Measurements from ENCODE around the gene HNRNPR. TPM values are rescaled to one million over a fixed set of nuclear protein-coding genes. Genes with fewer than 3 reads are reported as not detected.

HNRNPR gene
- total and polyA plus RNA-seq, 9 of the 15 experiments (the other 6 are each of a cell fraction or from before 2014, with no cell fraction given): 80.9 to 372 (median 301) TPM

GRCh38 chr1:23384312-23385058, 40.4 kb upstream of the HNRNPR start (continued):
- TF ChIP-seq ZNF318 (IDR thresholded peaks at IDR 0.05; ENCODE audit: borderline replicate concordance in 1 of 2, low read depth in 1 of 2) (no peak), RBFOX2 (IDR thresholded peaks at IDR 0.05; ENCODE audit: low read depth, low read length) (no peak), FOS (IDR thresholded peaks at IDR 0.05; ENCODE audit: extremely low read depth, insufficient read length) (no peak), CXXC5 (CRISPR knock-in tag; IDR thresholded peaks at IDR 0.05) (peak; percentile 38; the same call in 1 of the 2 replicates), EHMT2 (IDR thresholded peaks at IDR 0.05) (peak; percentile 53; the same call in 1 of the 2 replicates), ZBTB17 (CRISPR knock-in tag; IDR thresholded peaks at IDR 0.05) (no peak), ZNF175 (CRISPR knock-in tag; IDR thresholded peaks at IDR 0.05; ENCODE audit: low read depth) (peak; percentile 86; the same call in 1 of the 2 replicates), ZNF212 (CRISPR knock-in tag; IDR thresholded peaks at IDR 0.05) (no peak), USF2 (CRISPR knock-in tag; IDR thresholded peaks at IDR 0.05) (no peak), NUFIP1 (IDR thresholded peaks at IDR 0.05; ENCODE audit: partially characterized antibody) (no peak), IRF1 (CRISPR knock-in tag; IDR thresholded peaks at IDR 0.05; ENCODE audit: borderline replicate concordance) (no peak), ZC3H8 (IDR thresholded peaks at IDR 0.05) (no peak), CEBPB (tag; IDR thresholded peaks at IDR 0.05) (peak; percentile 56; the same call in 1 of the 2 replicates), RNF2 (IDR thresholded peaks at IDR 0.05) (no peak), SMARCA5 (IDR thresholded peaks at IDR 0.05) (0 out of 2 replicates have a peak, but pooled peaks have one; percentile 76), TFAP4 (CRISPR knock-in tag; IDR thresholded peaks at IDR 0.05; ENCODE audit: borderline replicate concordance) (no peak), NR2C2 (CRISPR knock-in tag; IDR thresholded peaks at IDR 0.05) (no peak), NR2C2 (tag; IDR thresholded peaks at IDR 0.05) (peak; percentile 91)

All from K562 (cell line).